Kidney (tissue), 14 donors: ENCODE measurements around the gene AGBL1. TPM values are rescaled to one million over a fixed set of nuclear protein-coding genes. Genes with fewer than 3 reads are reported as not detected.
"Not testable (repeated sequence)": the region's sequence is repeated elsewhere in the genome, so short reads cannot be mapped to it uniquely, and the experiment has no call there.

Source experiments
- DNase-seq, 5 donors: peaks; one replicate each; pipeline ENCODE4 v3.0.0-alpha.2; 2013 to 2020
- FAIRE-seq: peaks from 2 replicates; lab custom pipeline; 2012; peaks lifted over from hg19 to GRCh38; lab: Jason Lieb, UNC
- H3K27ac ChIP-seq, 2 donors: one replicate each; pipeline ENCODE4 v1.7.0; 2013; ENCODE audit warnings: low read depth in 2 of 2, low read length in 2 of 2, inconsistent platforms in 1 of 2
- H3K27me3 ChIP-seq: one replicate; pipeline ENCODE4 v1.7.1; 2013; ENCODE audit warnings: low read length, inconsistent platforms; ENCODE audit not compliant: control insufficient read depth, insufficient read depth
- H3K36me3 ChIP-seq, 3 donors: one replicate each; pipeline versions ENCODE4 v1.7.0 to v1.7.1; 2013; ENCODE audit warnings: low read length in 3 of 3, control low read depth in 1 of 3, inconsistent platforms in 1 of 3; ENCODE audit not compliant: insufficient read depth in 3 of 3, control insufficient read depth in 2 of 3
- H3K4me1 ChIP-seq, 3 donors: one replicate each; pipeline versions ENCODE4 v1.7.0 to v1.7.1; 2013; ENCODE audit warnings: low read length in 3 of 3, inconsistent platforms in 1 of 3, low read depth in 1 of 3; ENCODE audit not compliant: control insufficient read depth in 2 of 3, insufficient read depth in 2 of 3
- H3K4me3 ChIP-seq, 3 donors: one replicate each; pipeline versions ENCODE4 v1.7.0 to v1.8.1; 2013; ENCODE audit warnings: low read length in 3 of 3, control low read depth in 1 of 3, inconsistent platforms in 1 of 3
- H3K9ac ChIP-seq, 3 donors: one replicate each; pipeline versions ENCODE4 v1.7.0 to v1.7.1; 2013; ENCODE audit warnings: low read length in 3 of 3, control low read depth in 1 of 3, inconsistent platforms in 1 of 3
- H3K9me3 ChIP-seq, 3 donors: one replicate each; pipeline versions ENCODE4 v1.7.0 to v1.7.1; 2013; ENCODE audit warnings: low read length in 3 of 3, control low read depth in 1 of 3, inconsistent platforms in 1 of 3; ENCODE audit not compliant: control insufficient read depth in 2 of 3, insufficient read depth in 1 of 3
- CTCF ChIP-seq: IDR thresholded peaks from 3 replicates; pipeline ENCODE4 v1.5.1; 2012; ENCODE audit warnings: mild to moderate bottlenecking, moderate library complexity, borderline replicate concordance; ENCODE audit not compliant: insufficient read depth; ENCODE audit errors: extremely low read depth
- intact Hi-C: fragments of 100-400 bp; cut with DNase I; formaldehyde crosslinking; loops from one replicate; pipeline ENCODE4 v1.11.1; 2022
- polyA plus RNA-seq: library from polyadenylated mRNA; stranded (reverse); fragments of 350-450 nt; fragmentation: Illumina TruSeq; extraction: RNeasy Lipid Tissue Mini Kit (QIAGEN cat#74804); gene quantifications from one replicate; pipeline ENCODE4 v1.2.3, GENCODE V29; 2014; ENCODE audit warnings: low read depth, low replicate concordance; ENCODE audit not compliant: insufficient read depth
- total RNA-seq: library from RNA; stranded (reverse); fragmentation: NEBNext Ultra II Directional; extraction: Animal tissue kit (Norgen Biotek cat#: 25700); gene quantifications from one replicate; pipeline ENCODE4 v1.2.1, GENCODE V29; 2021
- donor health status: control.
- donor health status: control.
- donor health status: control.
- donor health status: control.
- donor health status: control.
- donor health status: DM: yes; HTN: yes; CAD: no.
- donor health status: Normal renal cell carcinoma (clear cell type).

Gene AGBL1
- total and polyA plus RNA-seq, 2 donors from 2014 or later: not detected

- FAIRE-seq: no peak
- DNase-seq: peak in 1 of 5 donors; percentile 7
- H3K9ac ChIP-seq: no peak overlapping the region
- H3K4me1 ChIP-seq: no peaks in the 10 kb centered on the region
- H3K27me3 ChIP-seq: no peaks in the 10 kb centered on the region
- H3K27ac ChIP-seq: no peak overlapping the region
- TF ChIP-seq CTCF: no peak
- intact Hi-C loops: no loop called here
- no peaks in the 10 kb centered on the region for H3K36me3 ChIP-seq
- H3K9me3 ChIP-seq: no peaks in the 10 kb centered on the region
- H3K4me3 ChIP-seq: no peak overlapping the region
Observed at GRCh38 chr15:86115145-86115801, 35.6 kb downstream of the AGBL1 start.

- intact Hi-C loops: no loop called here
- H3K27ac ChIP-seq: no peak overlapping the region
- FAIRE-seq: no peak
Observed at GRCh38 chr15:86121568-86122225, 42.0 kb downstream of the AGBL1 start.

GRCh38 chr15:86122691-86123391, 43.2 kb downstream of the AGBL1 start:
- H3K27ac ChIP-seq, H3K27me3 ChIP-seq, H3K4me3 ChIP-seq, H3K36me3 ChIP-seq, FAIRE-seq, H3K9ac ChIP-seq, intact Hi-C loops, H3K4me1 ChIP-seq, H3K9me3 ChIP-seq: not testable (repeated sequence)
- DNase-seq: peak in 1 of 5 donors; percentile 3

More at GRCh38 chr15:86121568-86122225, 42.0 kb downstream of the AGBL1 start:
- DNase-seq: no peak
- Histone ChIP-seq H3K4me3 (no peak overlapping the region), H3K27me3 (no peaks in the 10 kb centered on the region), H3K9ac (no peak overlapping the region), H3K4me1 (no peaks in the 10 kb centered on the region), H3K36me3 (no peaks in the 10 kb centered on the region), H3K9me3 (no peaks in the 10 kb centered on the region)
- no peak for TF ChIP-seq CTCF

GRCh38 chr15:86125775-86126174, 46.1 kb downstream of the AGBL1 start:
- no peak for FAIRE-seq
- no peak overlapping the region for H3K4me3 ChIP-seq
- H3K27me3 ChIP-seq: no peaks in the 10 kb centered on the region
- no peak for DNase-seq
- no peak overlapping the region for H3K9ac ChIP-seq
- intact Hi-C loops: no loop called here
- no peak for TF ChIP-seq CTCF
- H3K9me3 ChIP-seq: no peaks in the 10 kb centered on the region
- no peak overlapping the region for H3K27ac ChIP-seq
- H3K36me3 ChIP-seq: no peaks in the 10 kb centered on the region
- H3K4me1 ChIP-seq: no peaks in the 10 kb centered on the region
